ENCODE data around the gene LIPT1.

DNA sequence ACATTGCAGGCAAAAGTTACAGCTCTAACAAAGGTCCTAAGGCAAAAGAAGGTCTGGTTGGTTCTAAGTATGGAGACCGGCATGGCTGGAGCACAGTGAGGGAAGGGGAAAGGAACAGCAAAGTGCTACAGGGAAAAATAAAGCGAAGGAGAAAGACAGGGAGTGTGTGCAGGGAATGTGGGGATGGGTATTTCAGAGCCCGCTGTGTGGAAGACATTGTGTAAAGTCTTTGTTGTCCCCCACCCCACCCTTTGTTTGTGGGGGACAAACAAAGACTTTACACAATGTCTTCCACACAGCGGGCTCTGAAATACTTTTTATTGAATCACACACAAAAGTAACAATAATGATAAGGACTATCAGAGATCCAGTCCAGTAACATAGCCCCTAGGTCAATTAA, 42.1 kb upstream of the LIPT1 start:
- TF ChIP-seq, protein P1, sequence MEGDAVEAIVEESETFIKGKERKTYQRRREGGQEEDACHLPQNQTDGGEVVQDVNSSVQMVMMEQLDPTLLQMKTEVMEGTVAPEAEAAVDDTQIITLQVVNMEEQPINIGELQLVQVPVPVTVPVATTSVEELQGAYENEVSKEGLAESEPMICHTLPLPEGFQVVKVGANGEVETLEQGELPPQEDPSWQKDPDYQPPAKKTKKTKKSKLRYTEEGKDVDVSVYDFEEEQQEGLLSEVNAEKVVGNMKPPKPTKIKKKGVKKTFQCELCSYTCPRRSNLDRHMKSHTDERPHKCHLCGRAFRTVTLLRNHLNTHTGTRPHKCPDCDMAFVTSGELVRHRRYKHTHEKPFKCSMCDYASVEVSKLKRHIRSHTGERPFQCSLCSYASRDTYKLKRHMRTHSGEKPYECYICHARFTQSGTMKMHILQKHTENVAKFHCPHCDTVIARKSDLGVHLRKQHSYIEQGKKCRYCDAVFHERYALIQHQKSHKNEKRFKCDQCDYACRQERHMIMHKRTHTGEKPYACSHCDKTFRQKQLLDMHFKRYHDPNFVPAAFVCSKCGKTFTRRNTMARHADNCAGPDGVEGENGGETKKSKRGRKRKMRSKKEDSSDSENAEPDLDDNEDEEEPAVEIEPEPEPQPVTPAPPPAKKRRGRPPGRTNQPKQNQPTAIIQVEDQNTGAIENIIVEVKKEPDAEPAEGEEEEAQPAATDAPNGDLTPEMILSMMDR (IDR thresholded peaks at IDR 0.05): no peak
- no peak for TF ChIP-seq POLR2A (IDR thresholded peaks at IDR 0.05)
